NCI-H1930 (cell line): ENCODE results near the gene NAGLU.
"Not testable (repeated sequence)": the region's sequence is repeated elsewhere in the genome, so short reads cannot be mapped to it uniquely, and the experiment has no call there.

Source experiments
- DNase-seq, 2 experiments: peaks; one replicate each; lab custom pipeline; 2025; lab: John Stamatoyannopoulos, UW

NAGLU gene

DNA sequence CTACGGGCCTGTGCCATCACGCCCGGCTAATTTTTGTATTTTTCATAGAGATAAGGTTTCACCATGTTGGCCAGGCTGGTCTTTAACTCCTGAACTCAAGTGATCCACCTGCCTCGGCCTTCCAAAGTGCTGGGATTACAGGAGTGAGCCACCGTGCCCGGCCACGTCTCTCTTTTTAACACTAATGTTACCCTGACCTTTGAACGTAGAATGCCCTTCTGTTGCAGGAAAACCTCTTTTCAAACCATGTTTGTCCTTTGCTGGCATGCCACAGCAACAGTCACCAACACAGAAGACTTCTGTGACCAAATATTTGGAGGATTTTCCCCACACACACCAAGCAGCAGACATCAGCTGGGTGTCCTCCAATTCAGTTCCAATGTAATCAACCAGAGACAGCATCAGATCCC, 8.8 kb downstream of the NAGLU start:
- DNase-seq, result no peak

DNA sequence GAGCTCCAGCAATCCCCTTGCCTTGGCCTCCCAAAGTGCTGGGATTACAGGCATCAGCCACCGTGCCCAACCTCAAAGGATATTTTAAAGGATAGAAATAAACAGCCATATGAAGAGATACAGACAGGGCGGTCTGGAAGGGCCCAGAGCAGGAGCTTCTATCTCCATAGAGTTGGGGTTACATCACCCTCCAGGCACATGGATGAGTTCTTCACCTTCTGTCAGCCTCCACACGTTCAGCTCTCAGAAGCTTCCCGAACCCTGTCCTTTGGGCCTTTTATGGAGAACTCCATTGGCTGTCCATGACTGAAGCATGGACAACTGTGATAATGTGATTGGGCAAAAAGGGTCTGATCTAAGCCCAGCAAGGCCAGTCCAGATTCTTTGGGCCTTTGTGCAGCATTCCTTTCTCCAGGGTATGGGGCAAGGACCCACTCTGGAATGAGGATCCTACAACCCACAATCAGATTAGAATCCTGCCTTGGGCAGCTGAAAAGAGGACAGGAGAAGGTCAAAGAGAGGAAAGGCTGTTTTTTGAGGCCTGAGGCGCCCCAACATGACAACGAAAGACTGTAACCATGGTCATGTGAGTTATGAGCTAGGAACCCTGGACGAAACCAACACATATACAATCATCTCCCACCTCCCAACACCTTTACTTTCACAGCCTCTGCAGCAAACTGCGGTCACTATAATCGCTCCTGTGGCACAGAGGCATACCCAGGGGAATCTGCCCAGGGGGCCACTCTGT, 9.9 kb downstream of the NAGLU start:
- not testable (repeated sequence) for DNase-seq

DNA sequence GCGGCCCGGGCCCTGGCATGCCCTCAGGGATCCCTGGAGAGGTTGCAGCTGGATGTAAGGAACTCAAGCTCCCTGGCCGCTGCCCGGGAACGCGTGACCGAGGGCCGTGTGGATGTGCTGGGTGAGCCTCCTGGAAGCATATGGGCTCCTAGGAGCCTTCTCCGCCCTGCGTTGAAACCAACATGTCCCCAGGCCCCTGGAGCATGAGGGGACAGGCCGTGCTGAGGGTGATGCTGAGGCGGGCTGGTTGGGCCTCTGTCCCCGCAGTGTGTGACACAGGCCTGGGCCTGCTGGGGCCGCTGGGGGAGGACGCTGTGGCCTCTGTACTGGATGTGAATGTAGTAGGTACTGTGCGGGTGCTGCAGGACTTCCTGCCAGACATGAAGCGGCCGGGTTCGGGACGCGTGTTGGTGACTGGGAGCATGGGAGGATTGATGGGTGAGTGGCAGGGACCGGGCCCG, 11.0 kb downstream of the NAGLU start:
- no peak for DNase-seq

DNA sequence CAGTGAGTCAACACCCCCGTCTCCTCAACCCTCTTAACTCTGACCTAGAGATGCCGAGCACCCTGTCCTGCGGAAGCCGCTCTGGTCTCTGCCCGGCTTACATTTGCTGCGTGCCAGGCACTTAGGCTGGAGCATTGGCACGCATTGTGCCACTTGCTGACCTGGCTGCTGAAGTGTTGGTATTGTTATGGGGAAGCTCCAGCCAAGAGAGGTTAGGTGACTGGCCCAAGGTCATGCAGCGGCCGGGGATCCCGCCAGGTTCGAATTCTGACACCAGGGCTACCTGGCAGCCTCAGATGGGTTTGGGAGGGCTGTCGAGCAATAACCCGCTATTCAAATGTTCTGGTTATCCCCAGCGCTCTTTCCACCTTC, 11.6 kb downstream of the NAGLU start:
- no peak for DNase-seq

DNA sequence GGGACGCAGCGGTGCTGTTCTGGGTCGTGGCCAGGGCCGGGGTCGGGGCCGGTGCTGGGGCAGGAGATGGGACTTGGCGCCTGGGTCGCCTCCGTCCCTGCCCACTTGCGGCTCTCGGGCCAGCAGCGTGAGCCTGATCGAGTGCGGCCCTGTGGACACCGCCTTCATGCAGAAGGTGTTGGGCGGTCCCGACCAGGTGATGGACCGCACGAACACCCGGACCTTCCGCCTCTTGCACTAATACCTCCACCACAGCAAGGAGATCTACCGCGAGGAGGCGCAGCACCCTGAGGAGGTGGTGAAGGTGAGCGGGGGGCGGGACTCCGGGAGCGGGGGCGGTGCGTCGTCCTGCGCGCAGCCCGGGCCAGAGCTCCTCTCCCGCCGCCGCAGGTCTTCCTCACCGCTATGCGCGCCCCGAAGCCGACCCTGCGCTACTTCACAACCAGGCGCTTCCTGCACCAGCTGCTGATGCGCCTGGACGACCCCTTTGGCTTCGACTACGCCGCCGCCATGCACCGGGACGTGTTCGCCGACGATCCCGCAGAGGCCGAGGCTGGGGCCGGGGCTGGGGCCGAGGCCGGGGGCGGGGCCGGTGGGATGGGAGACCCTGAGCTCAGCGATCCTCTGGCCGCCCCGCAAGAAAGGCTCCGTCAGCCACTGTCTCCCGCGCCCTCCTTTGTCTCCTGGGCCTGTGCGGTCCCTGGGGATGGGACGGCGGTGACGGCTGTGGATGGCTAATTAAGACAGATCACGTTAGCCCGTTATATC, 12.2 kb downstream of the NAGLU start:
- peak; percentile 81 to 82 for DNase-seq

DNA sequence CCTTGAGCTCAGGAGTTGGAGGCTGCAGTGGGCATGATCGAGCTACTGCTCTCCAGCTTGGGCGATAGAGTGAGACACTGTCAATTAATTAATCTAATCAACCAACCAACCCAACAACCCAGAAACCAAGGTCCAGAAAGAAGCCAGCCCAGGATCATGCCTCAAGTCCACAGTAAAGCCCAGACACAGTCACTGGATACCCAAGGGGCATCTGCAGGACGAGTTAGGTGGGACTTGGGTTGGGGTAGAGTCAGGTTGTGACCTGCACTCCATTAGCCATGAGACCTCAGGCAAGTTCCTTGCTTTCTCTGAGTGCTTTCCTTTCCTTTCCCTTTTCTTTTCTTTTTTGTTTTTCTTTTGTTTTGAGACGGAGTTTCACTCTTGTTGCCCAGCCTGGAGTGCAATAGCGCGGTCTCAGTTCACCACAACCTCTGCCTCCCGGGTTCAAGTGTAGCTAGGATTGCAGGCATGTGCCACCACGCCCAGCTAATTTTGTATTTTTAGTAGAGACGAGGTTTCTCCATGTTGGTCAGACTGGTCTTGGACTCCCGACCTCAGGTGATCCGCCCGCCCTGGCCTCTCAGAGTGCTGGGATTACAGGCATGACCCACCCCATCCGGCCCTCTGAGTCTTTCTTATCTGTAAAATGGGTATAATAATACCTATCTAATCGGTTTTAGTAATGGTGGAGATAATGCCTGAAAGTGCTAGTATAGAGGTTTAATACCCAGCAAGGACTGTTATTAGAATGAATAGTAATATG, 13.1 kb downstream of the NAGLU start:
- DNase-seq, result no peak

DNA sequence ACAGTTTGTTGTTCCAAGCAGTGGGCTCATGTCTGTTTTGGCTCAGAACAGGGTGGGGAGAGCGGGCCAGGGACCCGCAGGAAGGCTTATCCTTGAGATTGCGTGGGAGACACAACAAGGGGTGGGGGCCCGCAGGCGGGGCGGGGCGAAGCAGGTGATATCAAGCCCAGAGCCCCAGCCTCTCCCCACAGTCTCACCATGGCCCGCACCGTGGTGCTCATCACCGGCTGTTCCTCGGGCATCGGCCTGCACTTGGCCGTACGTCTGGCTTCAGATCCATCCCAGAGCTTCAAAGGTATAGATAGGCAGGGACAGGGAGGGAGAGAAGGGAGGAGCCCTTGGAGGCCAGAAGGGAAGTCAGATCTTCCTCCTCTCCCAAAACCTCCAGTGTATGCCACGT, 16.7 kb downstream of the NAGLU start, which contains the start of gene HSD17B1:
Gene HSD17B1 (plus strand): TSS at position 188 of the 400 bp plus-strand sequence. CDS start 11 bp downstream, at position 199.
- DNase-seq, result not testable (repeated sequence)

DNA sequence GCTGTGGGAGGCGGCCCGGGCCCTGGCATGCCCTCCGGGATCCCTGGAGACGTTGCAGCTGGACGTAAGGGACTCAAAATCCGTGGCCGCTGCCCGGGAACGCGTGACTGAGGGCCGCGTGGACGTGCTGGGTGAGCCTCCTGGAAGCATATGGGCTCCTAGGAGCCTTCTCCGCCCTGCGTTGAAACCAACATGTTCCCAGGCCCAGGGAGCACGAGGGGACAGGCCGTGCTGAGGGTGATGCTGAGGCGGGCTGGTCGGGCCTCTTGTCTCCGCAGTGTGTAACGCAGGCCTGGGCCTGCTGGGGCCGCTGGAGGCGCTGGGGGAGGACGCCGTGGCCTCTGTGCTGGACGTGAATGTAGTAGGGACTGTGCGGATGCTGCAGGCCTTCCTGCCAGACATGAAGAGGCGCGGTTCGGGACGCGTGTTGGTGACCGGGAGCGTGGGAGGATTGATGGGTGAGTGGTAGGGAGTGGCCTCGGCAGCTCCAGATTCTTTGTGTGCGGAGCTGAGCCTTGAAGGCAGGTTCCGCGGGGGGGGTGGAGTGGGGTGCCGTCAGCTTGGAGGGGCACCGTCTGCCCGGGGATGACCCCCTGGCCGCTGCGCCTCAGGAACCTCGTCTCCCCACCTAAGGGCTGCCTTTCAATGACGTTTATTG, 17.2 kb downstream of the NAGLU start:
- DNase-seq, result no peak

DNA sequence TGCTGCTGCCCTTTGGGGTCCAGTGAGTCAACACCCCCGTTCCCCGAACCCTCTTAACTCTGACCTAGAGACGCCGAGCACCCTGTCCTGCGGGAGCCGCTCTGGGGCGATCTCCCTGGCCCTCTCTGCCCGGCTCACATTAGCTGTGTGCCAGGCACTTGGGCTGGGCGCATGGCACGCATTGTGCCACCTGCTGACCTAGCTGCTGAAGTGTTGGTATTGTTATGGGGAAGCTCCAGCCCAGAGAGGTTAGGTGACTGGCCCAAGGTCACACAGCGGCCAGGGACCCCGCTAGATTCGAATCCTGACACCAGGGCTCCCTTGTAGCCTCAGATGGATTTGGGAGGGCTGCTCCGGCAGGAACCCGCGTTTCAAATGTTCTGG, 17.8 kb downstream of the NAGLU start:
- no peak for DNase-seq

DNA sequence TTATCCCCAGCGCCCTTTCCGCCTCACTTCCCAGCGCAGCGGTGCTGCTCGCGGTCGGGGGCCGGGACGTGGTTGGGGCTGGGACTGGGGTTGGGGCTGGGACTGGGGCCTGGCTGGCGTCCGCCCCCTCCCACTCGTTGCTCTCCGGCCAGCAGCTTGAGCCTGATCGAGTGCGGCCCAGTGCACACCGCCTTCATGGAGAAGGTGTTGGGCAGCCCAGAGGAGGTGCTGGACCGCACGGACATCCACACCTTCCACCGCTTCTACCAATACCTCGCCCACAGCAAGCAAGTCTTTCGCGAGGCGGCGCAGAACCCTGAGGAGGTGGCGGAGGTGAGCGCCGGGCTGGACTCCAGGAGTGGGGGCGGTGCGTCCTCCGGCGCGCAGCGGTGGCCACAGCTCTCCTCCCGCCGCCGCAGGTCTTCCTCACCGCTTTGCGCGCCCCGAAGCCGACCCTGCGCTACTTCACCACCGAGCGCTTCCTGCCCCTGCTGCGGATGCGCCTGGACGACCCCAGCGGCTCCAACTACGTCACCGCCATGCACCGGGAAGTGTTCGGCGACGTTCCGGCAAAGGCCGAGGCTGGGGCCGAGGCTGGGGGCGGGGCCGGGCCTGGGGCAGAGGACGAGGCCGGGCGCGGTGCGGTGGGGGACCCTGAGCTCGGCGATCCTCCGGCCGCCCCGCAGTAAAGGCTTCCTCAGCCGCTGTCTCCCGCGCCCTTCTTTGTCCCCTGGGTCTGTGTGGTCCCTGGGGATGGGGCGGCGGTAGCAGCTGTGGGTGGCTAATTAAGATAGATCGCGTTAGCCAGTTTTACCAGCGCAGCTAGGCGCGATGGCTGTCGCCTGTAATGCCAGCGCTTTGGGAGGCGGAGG, 18.4 kb downstream of the NAGLU start:
- DNase-seq, result peak; percentile 79 to 83

DNA sequence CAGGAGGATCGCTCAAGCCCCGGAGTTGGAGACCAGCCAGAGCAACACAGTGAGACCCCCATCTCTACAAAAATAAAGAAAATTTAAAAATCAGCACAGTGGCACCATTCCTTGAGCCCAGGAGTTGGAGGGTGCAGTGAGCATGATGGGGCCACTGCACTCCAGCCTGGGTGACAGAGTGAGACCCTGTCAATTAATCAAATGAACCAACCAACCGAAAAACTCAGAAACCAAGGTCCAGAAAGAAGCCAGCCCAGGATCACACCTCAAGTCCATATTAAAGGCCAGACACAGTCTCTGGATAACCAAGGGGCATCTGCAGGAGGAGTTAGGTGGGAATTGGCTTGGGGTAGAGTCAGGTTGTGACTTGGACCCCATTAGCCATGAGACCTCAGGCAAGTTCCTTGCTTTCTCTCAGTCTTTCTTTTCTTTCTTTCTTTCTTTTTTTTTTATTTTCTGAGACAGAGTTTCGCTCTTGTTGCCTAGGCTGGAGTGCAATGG, 19.1 kb downstream of the NAGLU start:
- DNase-seq, result no peak

DNA sequence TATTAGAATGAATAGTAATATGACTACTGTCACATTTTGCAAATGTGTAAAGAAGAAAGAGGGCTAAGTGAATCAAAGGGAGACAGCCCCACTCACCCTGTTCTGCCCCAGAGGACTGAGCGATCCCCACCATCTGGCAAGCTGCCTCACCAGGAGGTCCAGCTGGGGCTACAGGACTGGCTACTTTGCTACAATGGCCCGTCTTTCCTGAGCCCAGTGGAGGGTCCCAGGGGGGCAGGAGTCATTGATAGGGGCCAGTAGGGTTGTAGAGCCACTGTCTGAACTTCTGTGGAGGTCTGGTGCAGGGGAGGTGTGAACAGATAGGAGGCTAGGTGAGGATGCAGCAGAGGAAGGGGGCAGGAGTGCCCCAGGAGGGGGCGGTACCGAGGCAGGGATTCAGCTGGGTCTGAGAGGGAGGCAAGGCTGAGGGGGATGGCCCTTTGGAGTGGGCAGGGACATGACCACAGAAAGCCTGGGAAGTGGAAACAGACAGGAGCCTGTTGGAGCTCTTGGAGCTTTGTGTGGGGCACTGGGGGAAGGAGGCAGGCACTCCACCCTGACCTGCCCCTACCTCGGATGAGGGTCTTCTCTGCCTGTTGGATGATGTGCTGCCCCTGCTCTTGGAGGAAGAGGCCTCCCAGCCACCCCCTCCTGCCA, 20.0 kb downstream of the NAGLU start:
- not testable (repeated sequence) for DNase-seq

DNA sequence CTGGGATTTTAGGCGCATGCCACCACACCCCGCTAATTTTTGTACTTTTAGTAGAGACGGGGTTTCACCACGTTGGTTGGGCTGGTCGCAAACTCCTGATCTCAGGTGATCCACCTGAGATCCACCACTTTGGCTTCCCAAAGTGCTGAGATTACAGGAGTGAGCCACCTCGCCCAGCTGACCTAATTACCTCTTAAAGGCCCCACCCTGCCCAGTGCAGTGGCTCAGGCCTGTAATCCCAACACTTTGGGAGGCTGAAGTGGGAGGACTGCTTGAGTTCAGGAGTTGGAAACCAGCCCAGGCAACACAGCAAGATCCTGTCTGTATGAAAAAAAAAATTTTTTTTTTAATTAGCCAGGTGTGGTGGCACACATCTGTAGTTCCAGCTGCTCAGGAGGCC, 23.0 kb downstream of the NAGLU start:
- DNase-seq, result no peak

DNA sequence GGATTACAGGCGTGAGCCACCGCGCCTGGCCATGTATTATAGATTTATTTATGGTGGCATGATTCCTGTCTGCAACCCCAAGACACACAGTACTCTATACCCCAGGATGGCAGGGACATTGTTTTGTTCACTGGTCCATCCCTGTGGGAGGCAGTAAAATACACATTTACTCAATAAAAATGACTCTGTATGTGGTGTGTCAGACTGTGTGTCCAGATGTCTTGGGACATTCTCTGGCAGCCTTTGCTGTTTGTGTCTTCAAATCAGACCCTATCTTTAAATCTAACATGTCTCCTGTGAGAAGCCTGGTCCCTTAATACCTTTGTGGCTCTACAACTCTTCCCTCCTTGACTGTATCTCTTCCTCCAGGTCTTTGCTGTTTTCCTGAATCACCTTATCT, 24.2 kb downstream of the NAGLU start:
- no peak for DNase-seq

DNA sequence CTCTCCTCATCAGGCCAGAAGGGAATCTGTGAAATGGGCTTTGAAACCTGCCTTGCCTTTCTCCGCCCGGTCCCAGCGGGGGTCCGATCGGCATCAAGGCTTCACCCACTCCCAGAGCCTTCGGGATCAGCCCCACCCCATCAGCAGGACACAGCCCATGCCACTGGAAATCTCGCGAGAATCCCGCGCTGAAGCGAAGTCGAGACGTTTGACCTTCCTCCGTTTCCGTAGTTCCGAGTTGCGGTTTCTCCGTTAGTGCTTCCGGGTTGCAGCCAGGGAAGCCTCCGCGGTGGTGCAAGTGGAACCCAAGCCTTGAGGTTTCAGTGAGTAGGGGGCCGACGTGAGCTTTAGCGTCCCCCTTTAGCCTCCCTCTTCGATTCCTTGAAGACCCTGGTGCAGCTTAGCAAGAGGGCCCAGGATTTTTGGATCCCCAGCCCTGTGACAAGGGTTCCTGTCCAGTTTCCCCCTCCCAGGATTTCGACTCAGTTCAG, 25.9 kb downstream of the NAGLU start, which contains the start of gene COASY:
Gene COASY (plus strand): TSS at position 252 of the 491 bp plus-strand sequence. CDS start 475 bp downstream, outside the sequence.
- peak; percentile 93 to 98 for DNase-seq

DNA sequence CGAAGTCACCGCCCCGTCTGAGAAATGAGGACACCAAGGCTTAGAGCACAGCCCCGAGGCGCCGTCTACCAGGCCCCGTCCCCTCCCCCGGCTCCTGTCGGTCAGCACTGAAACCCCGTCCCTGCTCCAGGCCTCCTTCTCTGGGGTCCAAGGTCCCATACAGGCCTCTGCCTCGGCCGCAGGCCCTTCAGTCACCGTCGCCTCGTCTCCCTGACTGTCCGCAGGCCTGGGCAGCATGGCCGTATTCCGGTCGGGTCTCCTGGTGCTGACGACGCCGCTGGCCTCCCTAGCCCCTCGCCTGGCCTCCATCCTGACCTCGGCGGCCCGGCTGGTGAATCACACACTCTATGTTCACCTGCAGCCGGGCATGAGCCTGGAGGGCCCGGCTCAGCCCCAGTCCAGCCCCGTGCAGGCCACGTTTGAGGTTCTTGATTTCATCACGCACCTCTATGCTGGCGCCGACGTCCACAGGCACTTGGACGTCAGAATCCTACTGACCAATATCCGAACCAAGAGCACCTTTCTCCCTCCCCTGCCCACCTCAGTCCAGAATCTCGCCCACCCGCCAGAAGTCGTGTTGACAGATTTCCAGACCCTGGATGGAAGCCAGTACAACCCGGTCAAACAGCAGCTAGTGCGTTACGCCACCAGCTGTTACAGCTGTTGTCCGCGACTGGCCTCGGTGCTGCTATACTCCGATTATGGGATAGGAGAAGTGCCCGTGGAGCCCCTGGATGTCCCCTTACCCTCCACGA, 26.5 kb downstream of the NAGLU start:
- no peak for DNase-seq

DNA sequence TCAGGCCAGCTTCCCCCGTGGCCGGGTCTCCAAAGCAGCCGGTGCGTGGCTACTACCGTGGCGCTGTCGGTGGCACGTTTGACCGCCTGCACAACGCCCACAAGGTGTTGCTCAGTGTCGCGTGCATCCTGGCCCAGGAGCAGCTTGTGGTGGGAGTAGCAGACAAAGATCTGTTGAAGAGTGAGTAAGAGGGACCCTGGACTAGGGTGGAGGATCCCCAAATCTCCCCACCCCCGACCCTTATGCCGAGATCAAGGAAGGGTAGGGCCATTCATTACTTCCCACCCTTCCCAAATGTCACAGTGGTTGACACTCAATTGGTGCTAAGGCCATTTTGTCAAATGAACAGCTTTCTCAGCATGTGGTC, 27.1 kb downstream of the NAGLU start:
- DNase-seq, result no peak

DNA sequence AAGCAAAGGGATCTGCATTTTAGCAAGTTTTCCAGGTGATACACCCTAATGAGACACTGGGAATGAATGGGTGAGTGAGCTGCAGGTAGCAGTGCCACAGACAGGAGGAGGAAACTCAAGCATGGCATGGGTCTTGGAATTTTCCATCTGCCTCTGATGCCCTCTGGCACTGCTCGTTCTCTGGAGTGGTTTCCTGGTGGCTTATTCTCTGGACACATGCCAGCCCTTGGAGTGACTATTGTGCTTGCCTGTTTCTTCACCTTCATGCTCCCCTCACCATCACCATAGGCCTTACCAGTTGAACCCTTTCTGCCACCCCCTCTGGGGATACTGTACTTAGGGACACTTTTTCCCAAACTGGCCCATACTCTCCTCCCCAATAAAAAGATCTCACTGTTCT, 27.5 kb downstream of the NAGLU start:
- no peak for DNase-seq

DNA sequence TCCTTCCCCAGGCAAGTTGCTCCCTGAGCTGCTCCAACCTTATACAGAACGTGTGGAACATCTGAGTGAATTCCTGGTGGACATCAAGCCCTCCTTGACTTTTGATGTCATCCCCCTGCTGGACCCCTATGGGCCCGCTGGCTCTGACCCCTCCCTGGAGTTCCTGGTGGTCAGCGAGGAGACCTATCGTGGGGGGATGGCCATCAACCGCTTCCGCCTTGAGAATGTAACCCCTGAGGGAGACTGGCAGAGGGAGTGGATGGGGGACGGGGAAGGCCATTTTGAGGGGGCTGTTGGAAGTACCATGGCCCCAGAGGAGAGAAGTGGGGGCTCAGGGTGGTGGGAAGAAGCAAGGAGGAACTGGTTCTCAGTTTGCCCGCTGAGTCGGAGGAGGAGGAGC, 27.9 kb downstream of the NAGLU start:
- no peak for DNase-seq
